GM19468 (cell line): Measurements from ENCODE around the gene SPACA5.
"Not testable (repeated sequence)": the region's sequence is repeated elsewhere in the genome, so short reads cannot be mapped to it uniquely, and the experiment has no call there.

ENCODE experiments used
- ATAC-seq: cut with Tn5 transposase; IDR thresholded peaks from one replicate; pipeline ENCODE4 v1.9.1; 2021; ENCODE audit warnings: mild to moderate bottlenecking, moderate library complexity, moderate number of reproducible peaks; ENCODE audit not compliant: unreplicated experiment; ENCODE audit errors: extremely low read depth

The SPACA5 gene

GRCh38 chrX:48006688-48007087, at the start of gene SPACA5:
SPACA5 (plus strand) TSS chrX:48006988; CDS start chrX:48007803, 815 bp downstream.
- not testable (repeated sequence) for ATAC-seq

GRCh38 chrX:47958206-47958605, 48.6 kb upstream of the SPACA5 start:
- ATAC-seq, result not testable (repeated sequence)

GRCh38 chrX:47958761-47959342, 47.9 kb upstream of the SPACA5 start:
- ATAC-seq, result no peak

- no peak for ATAC-seq
Observed at GRCh38 chrX:47960406-47960805, 46.4 kb upstream of the SPACA5 start.

GRCh38 chrX:47961830-47962229, 45.0 kb upstream of the SPACA5 start:
- ATAC-seq, result not testable (repeated sequence)

- not testable (repeated sequence) for ATAC-seq
Observed at GRCh38 chrX:47965526-47965925, 41.3 kb upstream of the SPACA5 start.

GRCh38 chrX:47973235-47973634, 33.6 kb upstream of the SPACA5 start:
- no peak for ATAC-seq

- no peak for ATAC-seq
Observed at GRCh38 chrX:47976254-47977151, 30.3 kb upstream of the SPACA5 start.

- no peak for ATAC-seq
Observed at GRCh38 chrX:47991263-47992094, 15.3 kb upstream of the SPACA5 start.

GRCh38 chrX:47992095-47992380, 14.8 kb upstream of the SPACA5 start:
- no peak for ATAC-seq

- ATAC-seq, result no peak
Observed at GRCh38 chrX:47992669-47993068, 14.1 kb upstream of the SPACA5 start.

GRCh38 chrX:48001260-48001659, 5.5 kb upstream of the SPACA5 start:
- no peak for ATAC-seq

- ATAC-seq, result no peak
Observed at GRCh38 chrX:48002319-48002718, 4.5 kb upstream of the SPACA5 start.

- ATAC-seq, result no peak
Observed at GRCh38 chrX:48002929-48003328, 3.9 kb upstream of the SPACA5 start.

- no peak for ATAC-seq
Observed at GRCh38 chrX:48003367-48003757, 3.4 kb upstream of the SPACA5 start.

- peak; percentile 87 for ATAC-seq
Observed at GRCh38 chrX:48003758-48004457, 2.9 kb upstream of the SPACA5 start, which contains the start of gene ZNF182. ZNF182 (minus strand) TSS chrX:48003989; CDS start chrX:48002609, 1,380 bp downstream.

- not testable (repeated sequence) for ATAC-seq
Observed at GRCh38 chrX:48009445-48009960, 2.7 kb downstream of the SPACA5 start.

GRCh38 chrX:48016583-48017310, 10.0 kb downstream of the SPACA5 start:
- ATAC-seq, result not testable (repeated sequence)

GRCh38 chrX:48019892-48020291, 13.1 kb downstream of the SPACA5 start:
- ATAC-seq, result not testable (repeated sequence)
